ENCODE data around the gene ANP32A. TPM values are rescaled to one million over a fixed set of nuclear protein-coding genes. Genes with fewer than 3 reads are reported as not detected.

Gene ANP32A
- polyA plus RNA-seq, 3 donors: 272 to 311 (median 286) TPM

GRCh38 chr15:68830141-68830785, 9.6 kb upstream of the ANP32A start:
- DNase-seq: no peak

- no peak for DNase-seq
These were observed 8.4 kb upstream of the ANP32A start for GRCh38 chr15:68829068-68829467.

DNA sequence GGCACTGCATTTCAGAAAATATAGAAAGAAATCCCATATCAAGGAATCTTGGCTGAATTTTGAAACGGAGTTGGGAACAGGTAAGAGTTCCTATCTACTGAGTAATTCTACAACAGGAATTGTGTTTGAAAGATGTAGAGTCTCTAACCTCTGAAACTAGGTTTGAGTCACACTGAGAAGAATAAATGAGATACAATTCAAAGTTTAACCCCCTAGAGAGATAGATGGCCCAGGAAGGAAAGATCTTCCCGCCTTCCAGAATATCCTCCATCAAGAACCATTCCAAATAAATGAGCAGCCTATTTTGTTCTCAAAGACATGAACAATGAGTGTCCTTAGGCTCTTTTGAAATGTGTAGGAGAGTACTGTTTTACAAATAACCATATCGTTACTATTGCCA, 2.9 kb upstream of the ANP32A start:
- no peak for DNase-seq

- no peak for DNase-seq
These were observed 2.1 kb upstream of the ANP32A start for GRCh38 chr15:68822818-68823217.

DNA sequence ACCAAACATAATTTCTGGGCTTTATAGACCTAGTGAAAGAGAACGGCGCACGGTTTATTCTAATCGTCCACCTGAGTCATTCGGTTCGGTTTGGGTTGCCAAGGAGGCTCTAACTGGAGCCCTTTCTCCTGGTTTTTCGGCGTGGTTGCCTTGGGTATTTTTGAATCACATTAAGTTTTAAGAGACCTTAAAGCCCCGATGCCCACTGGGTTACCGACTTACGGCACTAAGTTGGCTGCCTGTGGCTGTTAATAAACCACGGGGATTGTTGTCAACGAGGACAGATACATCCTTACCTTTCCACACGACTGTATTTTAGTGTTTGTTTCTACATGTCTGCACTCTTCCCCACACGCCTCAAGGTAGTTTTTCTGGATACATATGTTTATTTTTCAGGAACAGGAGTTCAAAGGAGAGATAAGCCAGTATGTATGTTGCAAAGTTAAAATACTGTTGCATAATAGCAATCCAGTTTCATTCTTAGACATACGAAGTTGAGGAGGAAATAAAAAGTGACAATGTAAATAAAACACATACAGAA, 1.2 kb upstream of the ANP32A start:
- no peak for DNase-seq

DNA sequence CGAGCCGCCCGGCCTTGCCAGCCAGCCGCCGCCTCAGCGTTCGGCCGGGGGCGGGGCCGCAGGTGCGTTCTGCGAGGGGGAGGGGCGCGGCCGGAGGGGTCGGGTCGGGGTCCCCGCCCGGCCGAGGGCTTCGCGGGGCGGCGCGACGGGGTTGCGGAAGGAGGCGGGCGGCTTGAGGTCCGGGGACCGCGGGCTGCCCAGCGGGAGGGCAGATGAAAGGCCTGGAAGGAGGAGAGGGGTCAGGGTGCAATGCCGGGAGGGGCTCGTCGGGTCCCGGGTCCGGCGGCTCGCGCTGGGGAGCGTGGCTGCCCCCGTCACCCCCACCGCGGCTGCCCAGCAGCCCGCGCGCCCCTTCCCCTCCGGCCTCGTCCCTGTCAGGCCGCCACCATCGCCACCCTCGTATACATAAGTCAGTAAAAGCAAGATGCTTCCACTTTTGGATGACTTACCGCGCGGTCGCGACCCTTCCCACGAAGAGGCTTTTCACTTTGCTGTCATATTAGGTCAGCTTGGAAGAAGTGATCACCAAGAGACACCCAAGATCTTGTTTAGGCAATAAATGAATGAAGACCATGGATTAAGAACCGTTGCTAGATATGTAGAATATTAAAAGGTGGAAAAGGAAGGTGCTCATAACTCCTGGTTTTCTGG, 620 bp upstream of the ANP32A start:
- no peak for DNase-seq

DNA sequence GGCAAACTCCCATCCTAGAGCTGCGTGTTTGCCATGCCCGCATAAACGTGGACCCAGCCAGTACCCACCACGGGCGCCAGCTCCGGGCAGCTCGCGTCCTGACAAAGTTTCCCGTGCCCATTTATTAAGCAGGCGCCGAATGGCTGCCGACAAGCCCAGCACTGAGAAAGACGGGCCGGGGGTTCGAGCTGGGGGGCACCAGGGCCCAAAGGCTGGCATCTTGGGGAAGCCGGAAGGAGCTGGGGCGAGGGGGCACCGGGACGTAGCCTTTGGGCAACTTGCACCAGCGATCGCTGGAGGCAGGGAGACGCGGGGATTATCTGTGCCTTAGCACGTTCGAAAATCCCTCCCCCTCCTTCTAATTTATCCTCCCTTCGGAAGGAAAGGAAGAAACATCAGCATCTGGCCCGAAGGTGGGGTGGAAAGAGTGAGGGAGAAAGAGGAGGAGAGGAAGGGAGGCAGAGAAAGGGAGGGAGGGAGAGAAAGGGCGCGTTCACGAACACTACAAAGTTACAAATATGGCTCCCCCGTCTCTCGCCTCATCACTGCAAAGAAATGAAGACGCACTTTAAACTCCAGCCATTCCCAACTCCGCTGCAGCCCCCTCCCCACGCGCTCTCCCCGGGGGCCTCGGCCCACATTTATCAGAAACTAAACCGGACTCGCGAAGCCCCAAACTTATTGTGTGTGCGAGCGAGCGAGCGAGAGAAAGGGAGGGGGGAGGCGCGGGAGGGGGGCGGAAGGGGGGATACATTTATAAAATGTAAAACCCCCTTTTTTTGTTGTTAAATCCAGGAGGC, 1.0 kb downstream of the ANP32A start:
- peak; percentile 74 for DNase-seq

- peak; percentile 62 for DNase-seq
These were observed 1.8 kb downstream of the ANP32A start for GRCh38 chr15:68818769-68819494.

- DNase-seq: peak; percentile 77
These were observed 2.5 kb downstream of the ANP32A start for GRCh38 chr15:68818066-68818768.

- peak; percentile 78 for DNase-seq
These were observed 3.2 kb downstream of the ANP32A start for GRCh38 chr15:68817304-68818065.

DNA sequence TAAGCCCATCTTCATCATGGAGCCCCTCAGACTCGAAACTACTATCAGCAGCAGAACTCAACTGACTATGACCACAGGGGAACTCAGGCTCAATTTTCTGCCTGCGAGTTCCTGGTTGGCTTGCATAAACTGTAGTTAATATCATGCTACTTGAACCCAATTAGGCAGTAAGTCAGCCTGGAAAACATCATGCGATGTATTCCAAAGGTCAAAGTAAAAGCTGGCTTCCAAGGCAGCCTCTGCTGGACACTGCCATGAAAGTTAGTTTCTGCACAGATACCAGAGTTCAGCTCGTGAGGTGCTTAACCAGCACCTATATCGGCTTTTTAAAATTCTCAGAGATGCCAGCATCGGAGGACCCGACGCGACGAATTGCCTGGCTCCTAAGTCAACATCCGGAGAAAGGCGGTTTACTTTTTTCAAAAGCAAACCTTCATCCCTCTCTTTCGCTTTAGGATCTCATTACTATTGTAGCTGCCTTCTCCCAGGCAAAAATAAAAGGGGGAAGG, 3.8 kb downstream of the ANP32A start:
- peak; percentile 52 for DNase-seq

DNA sequence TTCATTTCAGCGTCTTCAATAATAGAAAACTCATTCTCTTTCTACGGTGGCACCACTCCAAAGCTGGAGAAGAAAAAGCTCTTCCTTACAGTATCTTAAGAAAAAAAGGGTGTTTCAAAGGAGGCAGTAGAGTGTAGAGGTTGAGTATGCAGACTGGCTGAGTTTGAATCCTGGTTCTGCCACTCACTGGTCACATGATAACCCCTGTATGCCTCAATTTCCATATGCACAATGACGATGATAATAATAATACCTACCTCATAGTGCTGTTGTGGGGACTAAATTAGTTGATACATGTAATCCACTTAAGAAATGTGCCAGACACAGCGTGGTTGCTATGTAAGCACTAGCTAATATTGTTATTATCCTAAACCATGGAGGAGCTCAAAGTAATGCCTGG, 4.5 kb downstream of the ANP32A start:
- DNase-seq: no peak

GRCh38 chr15:68815598-68815997, 5.1 kb downstream of the ANP32A start:
- no peak for DNase-seq

GRCh38 chr15:68814596-68814995, 6.1 kb downstream of the ANP32A start:
- no peak for DNase-seq

- no peak for DNase-seq
These were observed 7.9 kb downstream of the ANP32A start for GRCh38 chr15:68812597-68813431.

GRCh38 chr15:68812069-68812468, 8.6 kb downstream of the ANP32A start:
- no peak for DNase-seq

DNA sequence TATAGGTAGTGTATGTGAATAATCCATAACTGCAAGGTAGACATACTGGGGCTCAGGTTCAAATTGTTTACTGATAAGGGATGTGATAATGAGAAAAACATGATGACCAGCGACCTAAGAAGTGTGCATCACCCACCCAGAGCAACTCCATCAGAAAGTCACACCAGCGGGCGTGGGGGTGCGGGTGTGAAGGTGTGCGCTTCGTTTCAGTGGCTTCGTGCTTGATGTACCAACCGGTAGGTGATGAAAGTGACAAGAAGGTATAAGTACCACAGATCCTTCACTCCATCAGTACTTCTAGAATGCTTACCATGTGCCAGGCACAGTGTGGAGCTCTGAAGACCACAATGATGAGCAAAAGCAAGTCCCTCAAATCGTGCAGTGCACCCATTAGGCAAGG, 11.2 kb downstream of the ANP32A start:
- no peak for DNase-seq

- DNase-seq: no peak
These were observed 11.9 kb downstream of the ANP32A start for GRCh38 chr15:68808770-68809169.

DNA sequence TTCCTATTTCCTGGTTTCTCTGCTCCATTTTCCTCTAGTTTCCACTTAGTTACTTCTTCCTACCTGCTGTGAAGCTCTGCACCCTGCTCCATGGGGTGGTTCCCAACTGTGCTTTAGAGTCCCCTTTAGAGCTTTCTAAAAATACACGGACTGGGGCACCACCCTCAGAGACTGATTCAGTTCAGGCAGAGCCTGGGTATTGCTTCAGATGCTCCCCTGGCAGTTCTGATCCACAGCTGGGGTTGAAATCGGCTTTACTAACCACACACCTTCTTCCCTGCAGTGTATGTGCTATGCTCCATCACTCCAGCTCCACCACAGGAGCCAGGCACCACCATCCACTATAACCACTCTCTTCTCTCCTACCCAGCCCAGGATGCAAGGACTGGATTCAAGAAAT, 12.6 kb downstream of the ANP32A start:
- DNase-seq: no peak

All from renal pelvis (tissue), 4 donors.